HG02970 (cell line): ENCODE results near the gene ANAPC15.

ENCODE experiments used
- ATAC-seq: cut with Tn5 transposase; IDR thresholded peaks from one replicate; pipeline ENCODE4 v1.9.1; 2021; ENCODE audit warnings: mild to moderate bottlenecking, moderate library complexity, moderate number of reproducible peaks; ENCODE audit not compliant: unreplicated experiment, low FRiP score

Gene ANAPC15

GRCh38 chr11:72127923-72128322 lies 15.4 kb upstream of the ANAPC15 start:
- no peak for ATAC-seq

- ATAC-seq, result no peak
Observed at GRCh38 chr11:72125956-72126355, 13.5 kb upstream of the ANAPC15 start.

- ATAC-seq, result no peak
Observed at GRCh38 chr11:72124046-72124445, 11.6 kb upstream of the ANAPC15 start.

- no peak for ATAC-seq
Observed at GRCh38 chr11:72123117-72123653, 10.7 kb upstream of the ANAPC15 start.

GRCh38 chr11:72122607-72123006 lies 10.1 kb upstream of the ANAPC15 start:
- no peak for ATAC-seq

- no peak for ATAC-seq
Observed at GRCh38 chr11:72120930-72121329, 8.4 kb upstream of the ANAPC15 start.

- ATAC-seq, result no peak
Observed at GRCh38 chr11:72119198-72119597, 6.7 kb upstream of the ANAPC15 start.

- no peak for ATAC-seq
Observed at GRCh38 chr11:72116019-72116755, 3.7 kb upstream of the ANAPC15 start.

GRCh38 chr11:72114570-72114969 lies 2.1 kb upstream of the ANAPC15 start:
- no peak for ATAC-seq

- ATAC-seq, result no peak
Observed at GRCh38 chr11:72112978-72113808, 698 bp upstream of the ANAPC15 start.

GRCh38 chr11:72111300-72112142 lies 974 bp downstream of the ANAPC15 start:
- no peak for ATAC-seq

- ATAC-seq, result no peak
Observed at GRCh38 chr11:72105888-72106287, 6.6 kb downstream of the ANAPC15 start, which contains the start of gene TOMT. TOMT (plus strand) TSS chr11:72105924; CDS start chr11:72105952, 28 bp downstream.

- ATAC-seq, result no peak
Observed at GRCh38 chr11:72103754-72104167, 8.7 kb downstream of the ANAPC15 start.

GRCh38 chr11:72102946-72103753 lies 9.3 kb downstream of the ANAPC15 start, which contains the start of gene LAMTOR1:
LAMTOR1 (minus strand) TSS chr11:72103297; CDS start chr11:72103224, 73 bp downstream.
- peak; percentile 83 for ATAC-seq

GRCh38 chr11:72102631-72102945 lies 9.9 kb downstream of the ANAPC15 start:
- peak; percentile 11 for ATAC-seq

- ATAC-seq, result no peak
Observed at GRCh38 chr11:72102162-72102561, 10.3 kb downstream of the ANAPC15 start.

GRCh38 chr11:72100462-72100861 lies 12.0 kb downstream of the ANAPC15 start:
- ATAC-seq, result no peak

- no peak for ATAC-seq
Observed at GRCh38 chr11:72100009-72100408, 12.5 kb downstream of the ANAPC15 start.

- ATAC-seq, result no peak
Observed at GRCh38 chr11:72098741-72099140, 13.8 kb downstream of the ANAPC15 start.

GRCh38 chr11:72091292-72091691 lies 21.2 kb downstream of the ANAPC15 start:
- no peak for ATAC-seq
